GM12878 (cell line): ENCODE results near the gene LETMD1. TPM values are rescaled to one million over a fixed set of nuclear protein-coding genes. Genes with fewer than 3 reads are reported as not detected.

Experiments
- ATAC-seq: fragments of 200-7000 bp; cut with Tn5 transposase; 3 replicates; pipeline ENCODE4 v1.9.1; 2020; ENCODE audit warnings: mild to moderate bottlenecking, moderate library complexity
- BruUV-seq: library from RNA; stranded (reverse); fragments of 400-500 nt; replicated peaks from 2 replicates; lab custom pipeline; 2021; lab: Mats Ljungman, UMichigan
- CTCF ChIA-PET: fragments of 300-600 bp; sonication (Branson Sonifier 250); formaldehyde crosslinking; extraction: SDS; loops from one replicate; lab custom pipeline; 2021; ENCODE audit warnings: inconsistent platforms; lab: Yijun Ruan, JAX
- POLR2A ChIA-PET: fragments of 350-600 bp; formaldehyde crosslinking; extraction: SDS; loops from one replicate; lab custom pipeline; 2021; ENCODE audit warnings: inconsistent platforms; lab: Charles Lee
- RAD21 ChIA-PET: fragments of 300-600 bp; sonication (Branson Sonifier 250); formaldehyde crosslinking; loops from one replicate; lab custom pipeline; 2023; ENCODE audit warnings: antibody characterized with exemption; ENCODE audit not compliant: unreplicated experiment; lab: Charles Lee
- SMC1A ChIA-PET: fragments of 300-600 bp; sonication (Branson Sonifier 250); formaldehyde crosslinking; loops from one replicate; lab custom pipeline; 2023; ENCODE audit not compliant: unreplicated experiment, uncharacterized antibody; lab: Charles Lee
- DNase-seq: peaks from one replicate; pipeline ENCODE4 v3.0.0-alpha.2; 2011; ENCODE audit warnings: low read depth, low spot score
- FAIRE-seq: peaks from 3 replicates; lab custom pipeline; 2011; peaks lifted over from hg19 to GRCh38; lab: Jason Lieb, UNC
- H2AFZ ChIP-seq: 2 replicates; pipeline ENCODE4 v1.6.0; 2011; ENCODE audit warnings: low read depth, low read length, control low read depth; ENCODE audit not compliant: control insufficient read depth
- H3K27ac ChIP-seq: 2 replicates; pipeline ENCODE4 v1.5.1; 2011; ENCODE audit warnings: control low read depth; ENCODE audit not compliant: control insufficient read depth, insufficient read depth
- H3K27me3 ChIP-seq, 2 experiments: replicated peaks in 1 of 2; 2 replicates each; pipeline versions ENCODE4 v1.6.0 to v1.6.1; 2011; ENCODE audit warnings: low read length in 1 of 2; ENCODE audit not compliant: control insufficient read depth in 2 of 2, insufficient read depth in 2 of 2
- H3K36me3 ChIP-seq, 2 experiments: 2 replicates each; pipeline ENCODE4 v1.5.1; 2011; ENCODE audit warnings: low read length in 1 of 2; ENCODE audit not compliant: control insufficient read depth in 2 of 2, insufficient read depth in 2 of 2
- H3K4me1 ChIP-seq: 2 replicates; pipeline ENCODE4 v1.6.1; 2011; ENCODE audit warnings: mild to moderate bottlenecking, low read length, moderate library complexity, mixed read lengths; ENCODE audit not compliant: control insufficient read depth, insufficient read depth
- H3K4me2 ChIP-seq: 2 replicates; pipeline ENCODE4 v1.6.0; 2011; ENCODE audit warnings: control low read depth; ENCODE audit not compliant: control insufficient read depth, insufficient read depth
- H3K4me3 ChIP-seq: fragments of 200-600 bp; sonication (generic); 2 replicates; pipeline ENCODE4 v1.5.1; 2016
- H3K79me2 ChIP-seq: 2 replicates; pipeline ENCODE4 v1.6.0; 2011; ENCODE audit warnings: low read length; ENCODE audit not compliant: control insufficient read depth, insufficient read depth
- H3K9ac ChIP-seq: 2 replicates; pipeline ENCODE4 v1.8.0; 2011; ENCODE audit warnings: low read length, control low read depth, mixed read lengths; ENCODE audit not compliant: control insufficient read depth, insufficient read depth
- H3K9me3 ChIP-seq: replicated peaks from 3 replicates; pipeline ENCODE4 v1.5.1; 2011; ENCODE audit warnings: mild to moderate bottlenecking, low read length; ENCODE audit not compliant: control insufficient read depth, insufficient read depth
- H4K20me1 ChIP-seq: 2 replicates; pipeline ENCODE4 v1.6.0; 2011; ENCODE audit not compliant: control insufficient read depth, insufficient read depth
- ZNF384 ChIP-seq: IDR thresholded peaks from 2 replicates; pipeline ENCODE4 v1.6.1; 2012; ENCODE audit warnings: low read depth, mild to moderate bottlenecking, low read length, improper control_type of control experiment, borderline replicate concordance
- WGBS: methylation state at CpG from one replicate; pipeline ENCODE4 v1.1.6; 2016; ENCODE audit warnings: low lambda C conversion rate; ENCODE audit not compliant: insufficient replicate concordance, insufficient coverage; ENCODE audit errors: missing lambda C conversion rate; 5-methylcytosine and 5-hydroxymethylcytosine counted together
- in situ Hi-C: fragments of 300-500 bp; cut with MboI; formaldehyde crosslinking; loops from 9 replicates; pipeline ENCODE4 v1.14.3; 2018; ENCODE audit warnings: mixed read lengths
- intact Hi-C: fragments of 100-400 bp; cut with micrococcal nuclease; formaldehyde crosslinking; loops from one replicate; pipeline ENCODE4 v1.14.2; 2022; ENCODE audit not compliant: unreplicated experiment
- polyA plus RNA-seq, 11 experiments: library from polyadenylated mRNA; depleted of rRNA in 4 of 11; unstranded in 6 of 11; stranded (reverse) in 5 of 11; fragments of >200 nt; fragmentation: Nextera tagmentation in 4 of 11; fragmentation: Illumina TruSeq in 1 of 11; extraction: Ambion mirVana in 4 of 11; extraction: Trizol in 1 of 11; gene quantifications; 1 replicate in 1 of 11; 2 replicates in 10 of 11; pipeline versions ENCODE4 v1.2.1 to v1.2.3, GENCODE V29; 2011 to 2016; ENCODE audit warnings: inconsistent platforms in 2 of 11, missing spikeins in 2 of 11, low read depth in 1 of 11
- total RNA-seq, 4 experiments: library from RNA; depleted of rRNA in 3 of 4; stranded (reverse); fragments of >200 nt in 3 of 4; fragmentation: Illumina TruSeq in 1 of 4; extraction: Trizol in 1 of 4; gene quantifications; 2 replicates each; pipeline versions ENCODE4 v1.2.1 to v1.2.3, GENCODE V29; 2013 to 2021
- TF ChIP-seq, protein P1 (sequence below): fragments of 450-650 bp; IDR thresholded peaks from 2 replicates; pipeline ENCODE4 v1.6.1; 2017; ENCODE audit warnings: mild to moderate bottlenecking, moderate library complexity
- TF ChIP-seq, protein P2 (sequence below): fragments of 450-650 bp; formaldehyde crosslinking; IDR thresholded peaks from 2 replicates; pipeline ENCODE4 v1.5.0; 2022; ENCODE audit warnings: mild to moderate bottlenecking, missing genetic modification characterization

The LETMD1 gene
- total and polyA plus RNA-seq, 10 of the 15 experiments (the other 5 are each of a cell fraction or from before 2014, with no cell fraction given), result 30.3 to 116 (median 51.5) TPM

DNA sequence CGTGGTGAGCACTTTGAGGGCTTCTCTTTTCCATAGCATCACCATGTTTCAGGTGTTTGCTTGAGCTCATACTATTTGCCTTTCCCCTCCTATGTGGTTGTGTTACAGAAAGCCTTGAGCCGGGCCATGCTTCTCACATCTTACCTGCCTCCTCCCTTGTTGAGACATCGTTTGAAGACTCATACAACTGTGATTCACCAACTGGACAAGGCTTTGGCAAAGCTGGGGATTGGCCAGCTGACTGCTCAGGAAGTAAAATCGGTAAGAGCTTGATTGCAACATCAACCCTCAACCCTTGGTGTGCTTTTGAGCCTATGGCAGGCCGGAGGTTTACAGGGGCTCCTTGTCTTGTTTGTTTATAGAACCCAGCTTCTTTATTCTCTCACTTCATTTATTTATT lies 8.1 kb downstream of the LETMD1 start (continued):
- TF ChIP-seq, protein P1, sequence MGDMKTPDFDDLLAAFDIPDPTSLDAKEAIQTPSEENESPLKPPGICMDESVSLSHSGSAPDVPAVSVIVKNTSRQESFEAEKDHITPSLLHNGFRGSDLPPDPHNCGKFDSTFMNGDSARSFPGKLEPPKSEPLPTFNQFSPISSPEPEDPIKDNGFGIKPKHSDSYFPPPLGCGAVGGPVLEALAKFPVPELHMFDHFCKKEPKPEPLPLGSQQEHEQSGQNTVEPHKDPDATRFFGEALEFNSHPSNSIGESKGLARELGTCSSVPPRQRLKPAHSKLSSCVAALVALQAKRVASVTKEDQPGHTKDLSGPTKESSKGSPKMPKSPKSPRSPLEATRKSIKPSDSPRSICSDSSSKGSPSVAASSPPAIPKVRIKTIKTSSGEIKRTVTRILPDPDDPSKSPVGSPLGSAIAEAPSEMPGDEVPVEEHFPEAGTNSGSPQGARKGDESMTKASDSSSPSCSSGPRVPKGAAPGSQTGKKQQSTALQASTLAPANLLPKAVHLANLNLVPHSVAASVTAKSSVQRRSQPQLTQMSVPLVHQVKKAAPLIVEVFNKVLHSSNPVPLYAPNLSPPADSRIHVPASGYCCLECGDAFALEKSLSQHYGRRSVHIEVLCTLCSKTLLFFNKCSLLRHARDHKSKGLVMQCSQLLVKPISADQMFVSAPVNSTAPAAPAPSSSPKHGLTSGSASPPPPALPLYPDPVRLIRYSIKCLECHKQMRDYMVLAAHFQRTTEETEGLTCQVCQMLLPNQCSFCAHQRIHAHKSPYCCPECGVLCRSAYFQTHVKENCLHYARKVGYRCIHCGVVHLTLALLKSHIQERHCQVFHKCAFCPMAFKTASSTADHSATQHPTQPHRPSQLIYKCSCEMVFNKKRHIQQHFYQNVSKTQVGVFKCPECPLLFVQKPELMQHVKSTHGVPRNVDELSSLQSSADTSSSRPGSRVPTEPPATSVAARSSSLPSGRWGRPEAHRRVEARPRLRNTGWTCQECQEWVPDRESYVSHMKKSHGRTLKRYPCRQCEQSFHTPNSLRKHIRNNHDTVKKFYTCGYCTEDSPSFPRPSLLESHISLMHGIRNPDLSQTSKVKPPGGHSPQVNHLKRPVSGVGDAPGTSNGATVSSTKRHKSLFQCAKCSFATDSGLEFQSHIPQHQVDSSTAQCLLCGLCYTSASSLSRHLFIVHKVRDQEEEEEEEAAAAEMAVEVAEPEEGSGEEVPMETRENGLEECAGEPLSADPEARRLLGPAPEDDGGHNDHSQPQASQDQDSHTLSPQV, result no peak
- TF ChIP-seq, all 136 proteins: peak for 0

DNA sequence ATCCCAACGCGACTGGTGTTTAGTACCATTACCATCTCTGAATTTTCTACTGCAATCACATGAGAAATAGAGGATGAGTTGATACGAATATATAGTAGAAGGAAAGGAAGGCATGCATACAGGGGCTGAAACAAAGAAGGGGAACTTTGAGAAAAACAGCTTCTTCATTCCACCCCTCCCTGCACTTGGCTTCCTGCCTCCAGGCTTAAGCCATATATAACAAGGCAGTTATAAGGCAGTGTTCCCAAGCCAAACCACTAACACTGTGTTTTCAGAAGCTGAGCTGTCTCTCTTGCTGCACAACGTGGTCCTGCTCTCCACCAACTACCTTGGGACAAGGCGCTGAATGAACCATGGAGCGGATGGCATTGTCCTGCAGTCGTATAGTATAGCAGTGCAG lies 11.0 kb downstream of the LETMD1 start:
- in situ Hi-C loops (no loop called here), intact Hi-C loops (no loop called here)
- H3K4me1 ChIP-seq, result no peaks in the 10 kb centered on the region
- no peak overlapping the region for H2AFZ ChIP-seq
- no peak overlapping the region for H3K27ac ChIP-seq
- no peaks in the 10 kb centered on the region for H3K27me3 ChIP-seq
- DNase-seq (no peak), FAIRE-seq (no peak), ATAC-seq (no peak)
- ChIA-PET POLR2A (interaction anchor here (0.9 kb wide), 1 partner anchor 15 kb away, joined by 3 read pairs; no protein-coding TSS in a partner anchor), RAD21 (no interaction called here), SMC1A (interaction anchor here (1.6 to 2.3 kb wide), 2 partner anchors 10 to 17 kb away, joined by 3 to 6 read pairs; partner anchors contain the start of gene LETMD1), CTCF (interaction anchor here (1.5 kb wide), 1 partner anchor 282 kb away, joined by 6 read pairs; no protein-coding TSS in a partner anchor)
- BruUV-seq, result no TSS peak
- TF ChIP-seq ZNF384, result no peak
- TF ChIP-seq, protein P2, sequence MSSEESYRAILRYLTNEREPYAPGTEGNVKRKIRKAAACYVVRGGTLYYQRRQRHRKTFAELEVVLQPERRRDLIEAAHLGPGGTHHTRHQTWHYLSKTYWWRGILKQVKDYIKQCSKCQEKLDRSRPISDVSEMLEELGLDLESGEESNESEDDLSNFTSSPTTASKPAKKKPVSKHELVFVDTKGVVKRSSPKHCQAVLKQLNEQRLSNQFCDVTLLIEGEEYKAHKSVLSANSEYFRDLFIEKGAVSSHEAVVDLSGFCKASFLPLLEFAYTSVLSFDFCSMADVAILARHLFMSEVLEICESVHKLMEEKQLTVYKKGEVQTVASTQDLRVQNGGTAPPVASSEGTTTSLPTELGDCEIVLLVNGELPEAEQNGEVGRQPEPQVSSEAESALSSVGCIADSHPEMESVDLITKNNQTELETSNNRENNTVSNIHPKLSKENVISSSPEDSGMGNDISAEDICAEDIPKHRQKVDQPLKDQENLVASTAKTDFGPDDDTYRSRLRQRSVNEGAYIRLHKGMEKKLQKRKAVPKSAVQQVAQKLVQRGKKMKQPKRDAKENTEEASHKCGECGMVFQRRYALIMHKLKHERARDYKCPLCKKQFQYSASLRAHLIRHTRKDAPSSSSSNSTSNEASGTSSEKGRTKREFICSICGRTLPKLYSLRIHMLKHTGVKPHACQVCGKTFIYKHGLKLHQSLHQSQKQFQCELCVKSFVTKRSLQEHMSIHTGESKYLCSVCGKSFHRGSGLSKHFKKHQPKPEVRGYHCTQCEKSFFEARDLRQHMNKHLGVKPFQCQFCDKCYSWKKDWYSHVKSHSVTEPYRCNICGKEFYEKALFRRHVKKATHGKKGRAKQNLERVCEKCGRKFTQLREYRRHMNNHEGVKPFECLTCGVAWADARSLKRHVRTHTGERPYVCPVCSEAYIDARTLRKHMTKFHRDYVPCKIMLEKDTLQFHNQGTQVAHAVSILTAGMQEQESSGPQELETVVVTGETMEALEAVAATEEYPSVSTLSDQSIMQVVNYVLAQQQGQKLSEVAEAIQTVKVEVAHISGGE, result no peak
- peaks cover 13 to 37% of the 10 kb centered on the region in 2 experiments for H3K36me3 ChIP-seq
- no peaks in the 10 kb centered on the region for H3K9me3 ChIP-seq
- no peaks in the 10 kb centered on the region for H3K79me2 ChIP-seq
- WGBS, result 90% methylated on average over 7 of the region's 7 CpGs
- no peak overlapping the region for H3K4me3 ChIP-seq
- H3K9ac ChIP-seq, result no peak overlapping the region
- H4K20me1 ChIP-seq, result no peaks in the 10 kb centered on the region
- H3K4me2 ChIP-seq, result no peak overlapping the region
